GM23338 (cell line): ENCODE results near the gene PATE1. TPM values are rescaled to one million over a fixed set of nuclear protein-coding genes. Genes with fewer than 3 reads are reported as not detected.

ENCODE experiments used
- ATAC-seq: fragments of 200-7000 bp; cut with Tn5 transposase; 3 replicates; pipeline ENCODE4 v1.9.1; 2020
- DNase-seq: peaks from one replicate; pipeline ENCODE4 v3.0.0-alpha.2; 2015; ENCODE audit warnings: low spot score
- H2AFZ ChIP-seq: fragments of 200-600 bp; sonication (generic); 2 replicates; pipeline ENCODE4 v1.8.0; 2016; ENCODE audit warnings: antibody characterized with exemption, mild to moderate bottlenecking, moderate library complexity
- H3F3A ChIP-seq: fragments of 200-600 bp; sonication (generic); replicated peaks from 2 replicates; pipeline ENCODE4 v1.8.0; 2017; ENCODE audit warnings: antibody characterized with exemption, mixed run types, low read depth
- H3K27ac ChIP-seq: fragments of 200-600 bp; sonication (generic); 2 replicates; pipeline ENCODE4 v1.6.1; 2016; ENCODE audit warnings: low read depth
- H3K27me3 ChIP-seq: fragments of 200-600 bp; sonication (generic); 2 replicates; pipeline ENCODE4 v1.8.0; 2016; ENCODE audit warnings: mild to moderate bottlenecking, mixed run types, moderate library complexity; ENCODE audit not compliant: insufficient read depth
- H3K36me3 ChIP-seq: fragments of 200-600 bp; sonication (generic); 2 replicates; pipeline ENCODE4 v1.8.0; 2016; ENCODE audit warnings: mild to moderate bottlenecking; ENCODE audit not compliant: insufficient read depth
- H3K4me1 ChIP-seq: fragments of 200-600 bp; sonication (generic); 2 replicates; pipeline ENCODE4 v1.8.0; 2016; ENCODE audit warnings: mild to moderate bottlenecking, moderate library complexity; ENCODE audit not compliant: insufficient read depth
- H3K4me2 ChIP-seq: fragments of 200-600 bp; sonication (generic); 2 replicates; pipeline ENCODE4 v1.7.1; 2017; ENCODE audit warnings: mixed run types
- H3K4me3 ChIP-seq: fragments of 200-600 bp; sonication (generic); 2 replicates; pipeline ENCODE4 v1.6.1; 2016; ENCODE audit warnings: mixed run types
- H3K79me2 ChIP-seq: fragments of 200-600 bp; sonication (generic); replicated peaks from 2 replicates; pipeline ENCODE4 v1.8.0; 2017; ENCODE audit warnings: mild to moderate bottlenecking; ENCODE audit not compliant: insufficient read depth
- H3K9me2 ChIP-seq: fragments of 200-600 bp; sonication (generic); 2 replicates; pipeline ENCODE4 v1.8.0; 2017; ENCODE audit not compliant: insufficient read depth
- H4K20me1 ChIP-seq: fragments of 200-600 bp; sonication (generic); replicated peaks from 2 replicates; pipeline ENCODE4 v1.8.0; 2017; ENCODE audit warnings: mild to moderate bottlenecking; ENCODE audit not compliant: insufficient read depth
- H3K27ac Mint-ChIP-seq: 2 replicates; pipeline ENCODE4 v1.8.0; 2020; ENCODE audit warnings: inconsistent platforms, mild to moderate bottlenecking, moderate library complexity, mixed read lengths
- H3K27me3 Mint-ChIP-seq: 3 replicates; pipeline ENCODE4 v1.8.0; 2022; ENCODE audit warnings: low read depth, mild to moderate bottlenecking, moderate library complexity, mixed read lengths, inconsistent platforms; ENCODE audit not compliant: insufficient read depth, poor library complexity
- H3K36me3 Mint-ChIP-seq: 3 replicates; pipeline ENCODE4 v1.8.0; 2021; ENCODE audit warnings: low read depth, mild to moderate bottlenecking, inconsistent platforms, moderate library complexity, mixed read lengths
- H3K4me1 Mint-ChIP-seq: 3 replicates; pipeline ENCODE4 v1.8.0; 2020; ENCODE audit warnings: mild to moderate bottlenecking, inconsistent platforms, mixed read lengths
- H3K4me3 Mint-ChIP-seq: 3 replicates; pipeline ENCODE4 v1.8.0; 2021; ENCODE audit warnings: moderate library complexity, mild to moderate bottlenecking, inconsistent platforms, mixed read lengths
- H3K9me3 Mint-ChIP-seq: 3 replicates; pipeline ENCODE4 v1.8.0; 2020; ENCODE audit warnings: moderate library complexity, mild to moderate bottlenecking, inconsistent platforms, mixed read lengths
- CREB1 ChIP-seq: fragments of 250-450 bp; sonication (Bioruptor Pico); IDR thresholded peaks from 2 replicates; pipeline ENCODE4 v1.5.0; 2020; ENCODE audit warnings: low read depth, mild to moderate bottlenecking, moderate library complexity
- CTCF ChIP-seq, 2 experiments: fragments of 200-600 bp in 1 of 2; sonication (generic) in 1 of 2; conservative IDR thresholded peaks; 2 replicates each; pipeline versions ENCODE4 v1.5.1 to v1.6.1; 2016 to 2017; ENCODE audit warnings: antibody characterized with exemption in 2 of 2, low read depth in 2 of 2, mild to moderate bottlenecking in 2 of 2, moderate library complexity in 1 of 2
- ETS1 ChIP-seq: IDR thresholded peaks from 2 replicates; pipeline ENCODE4 v1.6.1; 2016; ENCODE audit warnings: antibody characterized with exemption
- EZH2 ChIP-seq: fragments of 200-600 bp; sonication (generic); IDR thresholded peaks from one replicate; pipeline ENCODE4 v1.8.0; 2017; ENCODE audit warnings: antibody characterized with exemption, mild to moderate bottlenecking, low read depth; ENCODE audit not compliant: unreplicated experiment
- EZH2phosphoT487 ChIP-seq: fragments of 200-600 bp; sonication (generic); IDR thresholded peaks from one replicate; pipeline ENCODE4 v1.8.1; 2018; ENCODE audit warnings: antibody characterized with exemption; ENCODE audit not compliant: unreplicated experiment
- NANOG ChIP-seq: IDR thresholded peaks from 2 replicates; pipeline ENCODE4 v1.6.1; 2016; ENCODE audit warnings: antibody characterized with exemption, borderline replicate concordance
- POLR2AphosphoS5 ChIP-seq: IDR thresholded peaks from 2 replicates; pipeline ENCODE4 v1.6.1; 2016; ENCODE audit warnings: antibody characterized with exemption, low read depth
- REST ChIP-seq: IDR thresholded peaks from one replicate; pipeline ENCODE4 v1.6.1; 2018; ENCODE audit warnings: antibody characterized with exemption; ENCODE audit not compliant: unreplicated experiment
- STAT1 ChIP-seq: IDR thresholded peaks from one replicate; pipeline ENCODE4 v1.6.1; 2016; ENCODE audit warnings: antibody characterized with exemption; ENCODE audit not compliant: unreplicated experiment
- ZNF114 ChIP-seq: fragments of 250-450 bp; sonication (Bioruptor Pico); IDR thresholded peaks from 2 replicates; pipeline ENCODE4 v1.5.0; 2020; ENCODE audit warnings: mild to moderate bottlenecking, moderate library complexity
- ZNF331 ChIP-seq: fragments of 250-450 bp; sonication (Bioruptor Pico); IDR thresholded peaks from 2 replicates; pipeline ENCODE4 v1.5.0; 2020; ENCODE audit warnings: low read depth, mild to moderate bottlenecking, moderate library complexity
- ZNF462 ChIP-seq: fragments of 250-450 bp; sonication (Bioruptor Pico); IDR thresholded peaks from 2 replicates; pipeline ENCODE4 v1.5.0; 2020; ENCODE audit warnings: mild to moderate bottlenecking, moderate library complexity
- polyA plus RNA-seq: library from polyadenylated mRNA; unstranded; fragments of >200 nt; fragmentation: Nextera tagmentation; extraction: Ambion mirVana; gene quantifications from 2 replicates; pipeline ENCODE4 v1.2.1, GENCODE V29; 2016
- total RNA-seq: library from RNA; depleted of rRNA; stranded (reverse); fragments of >200 nt; shearing (Covaris generic); gene quantifications from 2 replicates; pipeline ENCODE4 v1.2.3, GENCODE V29; 2014

The PATE1 gene
- total and polyA plus RNA-seq, 2 experiments from 2014 or later: not detected

GRCh38 chr11:125743681-125744080 is 2.4 kb upstream of the PATE1 start:
- ATAC-seq: no peak
- no peaks in the 10 kb centered on the region for H3K27me3 Mint-ChIP-seq
- Histone ChIP-seq H3K27ac (no peak overlapping the region), H3K36me3 (no peaks in the 10 kb centered on the region), H2AFZ (no peak overlapping the region), H3K4me1 (no peaks in the 10 kb centered on the region), H3K79me2 (no peaks in the 10 kb centered on the region), H3F3A (no peaks in the 10 kb centered on the region), H3K4me2 (no peak overlapping the region), H4K20me1 (no peaks in the 10 kb centered on the region), H3K4me3 (no peak overlapping the region), H3K9me2 (no peaks in the 10 kb centered on the region), H3K27me3 (no peaks in the 10 kb centered on the region)
- H3K4me3 Mint-ChIP-seq: no peak overlapping the region
- TF ChIP-seq EZH2phosphoT487: no peak
- no peak for TF ChIP-seq REST
- no peak for TF ChIP-seq EZH2
- no peak for TF ChIP-seq ZNF114 (CRISPR knock-in tag)
- TF ChIP-seq CTCF (conservative IDR thresholded peaks at IDR 0.05; ENCODE audit: low read depth in 2 of 2): no peak
- TF ChIP-seq ZNF331 (CRISPR knock-in tag): no peak
- no peak for TF ChIP-seq ETS1
- no peak for TF ChIP-seq STAT1
- TF ChIP-seq CREB1: no peak
- TF ChIP-seq POLR2AphosphoS5: no peak
- TF ChIP-seq ZNF462: no peak
- TF ChIP-seq NANOG: no peak
- H3K9me3 Mint-ChIP-seq: no peaks in the 10 kb centered on the region
- H3K36me3 Mint-ChIP-seq: no peaks in the 10 kb centered on the region
- DNase-seq: no peak
- H3K27ac Mint-ChIP-seq: no peak overlapping the region
- no peaks in the 10 kb centered on the region for H3K4me1 Mint-ChIP-seq
